ENCODE results near the gene ICA1. TPM values are rescaled to one million over a fixed set of nuclear protein-coding genes. Genes with fewer than 3 reads are reported as not detected.

The ICA1 gene
- total RNA-seq, 1 donor from 2014 or later: 13.1 TPM

GRCh38 chr7:8113184-8113583, 148.8 kb downstream of the ICA1 start:
- DNase-seq (ENCODE audit: low spot score): no peak
- H3K27ac Mint-ChIP-seq: peak overlapping the region; percentile 60
- H3K4me3 Mint-ChIP-seq: no peak overlapping the region
- Histone ChIP-seq H4K20me1 (ENCODE audit: low read depth) (no peaks in the 10 kb centered on the region), H3K79me2 (ENCODE audit: low read depth) (no peaks in the 10 kb centered on the region), H3K4me2 (no peak overlapping the region), H3K9me3 (ENCODE audit: low read depth) (no peaks in the 10 kb centered on the region), H3K4me1 (peaks cover 9% of the 10 kb centered on the region), H2AFZ (replicated peaks) (no peak overlapping the region), H3K36me3 (no peaks in the 10 kb centered on the region), H3K9ac (no peak overlapping the region), H3K27ac (no peak overlapping the region), H3K27me3 (no peaks in the 10 kb centered on the region), H3K4me3 (no peak overlapping the region), H3F3A (ENCODE audit: low read depth) (peaks cover 7% of the 10 kb centered on the region)
- no peaks in the 10 kb centered on the region for H3K36me3 Mint-ChIP-seq
- peaks cover 3% of the 10 kb centered on the region for H3K27me3 Mint-ChIP-seq (ENCODE audit: insufficient read depth, low read depth)
- peaks cover 6% of the 10 kb centered on the region for H3K9me3 Mint-ChIP-seq
- no peak for TF ChIP-seq EZH2phosphoT487 (IDR thresholded peaks at IDR 0.05)
- no peak for TF ChIP-seq EZH2 (IDR thresholded peaks at IDR 0.05)
- no peak for TF ChIP-seq CTCF (IDR thresholded peaks at IDR 0.05)
- peaks cover 6% of the 10 kb centered on the region for H3K4me1 Mint-ChIP-seq

- Mint-ChIP-seq H3K4me1 (peaks cover 6% of the 10 kb centered on the region), H3K27ac (peak overlapping the region; percentile 60), H3K4me3 (no peak overlapping the region), H3K36me3 (no peaks in the 10 kb centered on the region), H3K9me3 (peaks cover 6% of the 10 kb centered on the region), H3K27me3 (ENCODE audit: insufficient read depth, low read depth) (peaks cover 3% of the 10 kb centered on the region)
- H3K27me3 ChIP-seq: no peaks in the 10 kb centered on the region
- no peaks in the 10 kb centered on the region for H4K20me1 ChIP-seq (ENCODE audit: low read depth)
- H3K4me3 ChIP-seq: no peak overlapping the region
- no peak overlapping the region for H3K4me2 ChIP-seq
- H3K79me2 ChIP-seq (ENCODE audit: low read depth): no peaks in the 10 kb centered on the region
- H3F3A ChIP-seq (ENCODE audit: low read depth): peaks cover 7% of the 10 kb centered on the region
- no peaks in the 10 kb centered on the region for H3K9me3 ChIP-seq (ENCODE audit: low read depth)
- no peak overlapping the region for H2AFZ ChIP-seq (replicated peaks)
- TF ChIP-seq EZH2phosphoT487 (IDR thresholded peaks at IDR 0.05) (no peak), EZH2 (IDR thresholded peaks at IDR 0.05) (no peak), CTCF (IDR thresholded peaks at IDR 0.05) (no peak)
- H3K9ac ChIP-seq: no peak overlapping the region
- H3K4me1 ChIP-seq: peaks cover 9% of the 10 kb centered on the region
- H3K27ac ChIP-seq: no peak overlapping the region
- no peaks in the 10 kb centered on the region for H3K36me3 ChIP-seq
- DNase-seq (ENCODE audit: low spot score): no peak
Observed at GRCh38 chr7:8112685-8113084, 149.3 kb downstream of the ICA1 start.

DNA sequence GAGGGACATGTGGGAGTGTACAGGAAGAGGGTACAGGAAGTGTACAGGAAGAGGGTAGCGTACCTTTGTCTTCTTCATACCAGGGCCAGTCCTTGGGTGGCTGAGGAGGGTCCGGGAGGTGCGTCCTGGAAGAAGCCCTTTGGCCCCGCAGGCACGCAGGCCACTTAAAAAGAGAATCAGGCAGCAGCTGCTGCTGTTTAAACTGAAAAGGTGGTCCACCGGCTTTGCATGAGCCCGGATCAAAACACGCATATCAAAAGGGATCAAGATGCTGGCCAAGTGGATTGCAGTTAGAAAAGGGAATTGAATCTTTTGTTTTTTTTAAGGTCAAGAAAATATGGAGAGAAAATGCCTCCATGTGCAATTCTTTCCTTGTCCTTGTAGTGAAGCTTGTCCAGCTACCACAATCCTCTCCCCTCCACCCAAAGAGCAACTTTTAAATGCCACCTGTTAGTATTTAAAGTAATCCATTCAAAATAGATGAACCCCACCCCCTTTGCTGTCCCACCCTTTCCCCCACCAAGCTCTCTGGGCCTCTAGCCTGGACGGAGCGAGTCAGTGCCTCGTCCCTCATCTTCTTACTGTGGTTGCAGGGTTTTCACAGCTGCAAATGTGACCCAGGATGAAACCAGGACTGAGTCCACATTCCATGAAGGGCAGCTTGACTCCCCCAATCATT, 150.5 kb downstream of the ICA1 start:
- Mint-ChIP-seq H3K4me3 (no peak overlapping the region), H3K27ac (peak overlapping the region; percentile 85)

More for the DNA sequence above, 150.5 kb downstream of the ICA1 start:
- TF ChIP-seq EZH2 (IDR thresholded peaks at IDR 0.05): no peak
- no peaks in the 10 kb centered on the region for H4K20me1 ChIP-seq (ENCODE audit: low read depth)
- H3K36me3 ChIP-seq: no peaks in the 10 kb centered on the region
- H3K4me3 ChIP-seq: no peak overlapping the region
- peak; percentile 37 for DNase-seq (ENCODE audit: low spot score)
- peak overlapping the region; percentile 50 for H2AFZ ChIP-seq (replicated peaks)
- peak overlapping the region; percentile 49 for H3K4me2 ChIP-seq
- peak overlapping the region; percentile 20 for H3K27ac ChIP-seq
- peaks cover 3% of the 10 kb centered on the region for H3K27me3 Mint-ChIP-seq (ENCODE audit: insufficient read depth, low read depth)
- peaks cover 6% of the 10 kb centered on the region for H3K4me1 Mint-ChIP-seq
- peaks cover 7% of the 10 kb centered on the region for H3F3A ChIP-seq (ENCODE audit: low read depth)
- H3K4me1 ChIP-seq: peaks cover 9% of the 10 kb centered on the region
- H3K9me3 ChIP-seq (ENCODE audit: low read depth): no peaks in the 10 kb centered on the region
- H3K36me3 Mint-ChIP-seq: no peaks in the 10 kb centered on the region
- no peak overlapping the region for H3K9ac ChIP-seq
- no peaks in the 10 kb centered on the region for H3K79me2 ChIP-seq (ENCODE audit: low read depth)
- no peaks in the 10 kb centered on the region for H3K27me3 ChIP-seq
- peaks cover 6% of the 10 kb centered on the region for H3K9me3 Mint-ChIP-seq

Measured in neural progenitor cell (in vitro differentiated cells).